ENCODE data around the gene SMU1. TPM values are rescaled to one million over a fixed set of nuclear protein-coding genes. Genes with fewer than 3 reads are reported as not detected.
A peak's percentile ranks its signal among the peaks of the same experiment; 100 is the strongest.

The SMU1 gene
- total RNA-seq, 1 donor from 2014 or later, result 24.3 TPM

DNA sequence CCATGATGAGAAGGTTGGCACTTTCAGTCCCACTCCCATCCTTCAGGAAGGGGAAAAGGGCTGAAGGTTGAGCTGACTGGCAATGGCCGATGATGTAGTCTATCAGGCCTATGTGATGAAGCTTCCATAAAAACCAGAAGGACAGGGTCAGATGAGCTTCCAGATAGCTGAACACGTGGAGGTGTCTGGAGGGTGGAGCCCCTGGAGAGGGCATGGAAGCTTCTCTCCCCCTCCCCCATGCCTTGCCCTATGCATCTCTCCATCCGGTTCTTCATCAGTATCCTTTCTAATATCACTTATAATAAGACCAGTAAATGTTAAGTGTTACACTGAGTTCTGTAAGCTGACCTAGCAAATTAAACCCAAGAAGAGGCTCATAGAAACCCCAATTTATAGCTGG is 32.6 kb upstream of the SMU1 start:
- peak overlapping the region; percentile 11 for H3K27ac Mint-ChIP-seq
- H3K36me3 Mint-ChIP-seq, result peaks cover 7% of the 10 kb centered on the region

GRCh38 chr9:33108472-33108871 is 32.0 kb upstream of the SMU1 start:
- Mint-ChIP-seq H3K4me1 (peaks cover 29% of the 10 kb centered on the region), H3K4me3 (no peak overlapping the region), H3K36me3 (peaks cover 7% of the 10 kb centered on the region), H3K27me3 (ENCODE audit: low read depth) (no peaks in the 10 kb centered on the region), H3K27ac (no peak overlapping the region), H3K9me3 (no peaks in the 10 kb centered on the region)
- no peak for DNase-seq (ENCODE audit: low spot score in 2 of 2, unreplicated experiment in 2 of 2)
- TF ChIP-seq, protein P1, sequence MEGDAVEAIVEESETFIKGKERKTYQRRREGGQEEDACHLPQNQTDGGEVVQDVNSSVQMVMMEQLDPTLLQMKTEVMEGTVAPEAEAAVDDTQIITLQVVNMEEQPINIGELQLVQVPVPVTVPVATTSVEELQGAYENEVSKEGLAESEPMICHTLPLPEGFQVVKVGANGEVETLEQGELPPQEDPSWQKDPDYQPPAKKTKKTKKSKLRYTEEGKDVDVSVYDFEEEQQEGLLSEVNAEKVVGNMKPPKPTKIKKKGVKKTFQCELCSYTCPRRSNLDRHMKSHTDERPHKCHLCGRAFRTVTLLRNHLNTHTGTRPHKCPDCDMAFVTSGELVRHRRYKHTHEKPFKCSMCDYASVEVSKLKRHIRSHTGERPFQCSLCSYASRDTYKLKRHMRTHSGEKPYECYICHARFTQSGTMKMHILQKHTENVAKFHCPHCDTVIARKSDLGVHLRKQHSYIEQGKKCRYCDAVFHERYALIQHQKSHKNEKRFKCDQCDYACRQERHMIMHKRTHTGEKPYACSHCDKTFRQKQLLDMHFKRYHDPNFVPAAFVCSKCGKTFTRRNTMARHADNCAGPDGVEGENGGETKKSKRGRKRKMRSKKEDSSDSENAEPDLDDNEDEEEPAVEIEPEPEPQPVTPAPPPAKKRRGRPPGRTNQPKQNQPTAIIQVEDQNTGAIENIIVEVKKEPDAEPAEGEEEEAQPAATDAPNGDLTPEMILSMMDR (IDR thresholded peaks at IDR 0.05; ENCODE audit: unreplicated experiment), result no peak

More for the DNA sequence above, 32.6 kb upstream of the SMU1 start:
- H3K4me3 Mint-ChIP-seq, result no peak overlapping the region
- DNase-seq (ENCODE audit: low spot score in 2 of 2, unreplicated experiment in 2 of 2), result no peak
- no peaks in the 10 kb centered on the region for H3K9me3 Mint-ChIP-seq
- TF ChIP-seq, protein P1 (IDR thresholded peaks at IDR 0.05; ENCODE audit: unreplicated experiment), result no peak
- no peaks in the 10 kb centered on the region for H3K27me3 Mint-ChIP-seq (ENCODE audit: low read depth)
- peaks cover 23% of the 10 kb centered on the region for H3K4me1 Mint-ChIP-seq

DNA sequence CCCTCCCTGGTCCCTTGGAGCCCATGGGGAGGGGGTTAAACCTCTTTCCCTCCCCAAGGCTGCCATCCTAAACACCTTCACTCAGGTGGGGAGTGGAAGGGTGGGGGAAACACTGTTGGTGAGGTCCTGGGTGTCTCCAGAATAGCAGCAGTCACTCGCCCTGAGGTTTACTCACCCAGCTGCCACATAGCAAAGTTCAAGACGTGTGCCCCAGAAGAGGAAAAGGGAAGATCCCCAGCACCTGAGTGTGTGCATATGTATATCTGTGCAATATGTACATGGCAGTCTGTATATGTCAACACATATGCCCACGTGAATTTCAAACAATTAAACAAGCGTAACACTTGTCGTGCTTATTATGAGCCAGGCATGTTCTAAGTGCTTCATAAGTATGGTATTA is 31.3 kb upstream of the SMU1 start:
- no peak overlapping the region for H3K4me3 Mint-ChIP-seq
- no peak for DNase-seq (ENCODE audit: low spot score in 2 of 2, unreplicated experiment in 2 of 2)
- peak overlapping the region; percentile 84 for H3K27ac Mint-ChIP-seq
- TF ChIP-seq, protein P1 (IDR thresholded peaks at IDR 0.05; ENCODE audit: unreplicated experiment), result no peak
- H3K4me1 Mint-ChIP-seq, result peaks cover 35% of the 10 kb centered on the region
- peaks cover 7% of the 10 kb centered on the region for H3K36me3 Mint-ChIP-seq
- H3K9me3 Mint-ChIP-seq, result no peaks in the 10 kb centered on the region
- H3K27me3 Mint-ChIP-seq (ENCODE audit: low read depth), result no peaks in the 10 kb centered on the region

GRCh38 chr9:33106827-33107621 is 30.6 kb upstream of the SMU1 start:
- TF ChIP-seq, protein P1 (IDR thresholded peaks at IDR 0.05; ENCODE audit: unreplicated experiment), result no peak
- no peak for DNase-seq (ENCODE audit: low spot score in 2 of 2, unreplicated experiment in 2 of 2)
- H3K27ac Mint-ChIP-seq, result peak overlapping the region; percentile 84
- H3K4me3 Mint-ChIP-seq, result no peak overlapping the region
- H3K27me3 Mint-ChIP-seq (ENCODE audit: low read depth), result no peaks in the 10 kb centered on the region
- H3K36me3 Mint-ChIP-seq, result peaks cover 3% of the 10 kb centered on the region
- H3K4me1 Mint-ChIP-seq, result peaks cover 35% of the 10 kb centered on the region
- no peaks in the 10 kb centered on the region for H3K9me3 Mint-ChIP-seq

GRCh38 chr9:33106372-33106771 is 29.9 kb upstream of the SMU1 start:
- H3K36me3 Mint-ChIP-seq, result no peaks in the 10 kb centered on the region
- DNase-seq (ENCODE audit: low spot score in 2 of 2, unreplicated experiment in 2 of 2), result no peak
- H3K4me1 Mint-ChIP-seq, result peaks cover 38% of the 10 kb centered on the region
- H3K27me3 Mint-ChIP-seq (ENCODE audit: low read depth), result no peaks in the 10 kb centered on the region
- no peaks in the 10 kb centered on the region for H3K9me3 Mint-ChIP-seq
- TF ChIP-seq, protein P1 (IDR thresholded peaks at IDR 0.05; ENCODE audit: unreplicated experiment), result no peak
- peak overlapping the region; percentile 48 for H3K27ac Mint-ChIP-seq
- H3K4me3 Mint-ChIP-seq, result no peak overlapping the region

All from mesothelial cell of epicardium (in vitro differentiated cells).